ENCODE measurements around the gene BAD. TPM values are rescaled to one million over a fixed set of nuclear protein-coding genes. Genes with fewer than 3 reads are reported as not detected.

The BAD gene
- total RNA-seq, 1 experiment from 2014 or later = 48.4 TPM

DNA sequence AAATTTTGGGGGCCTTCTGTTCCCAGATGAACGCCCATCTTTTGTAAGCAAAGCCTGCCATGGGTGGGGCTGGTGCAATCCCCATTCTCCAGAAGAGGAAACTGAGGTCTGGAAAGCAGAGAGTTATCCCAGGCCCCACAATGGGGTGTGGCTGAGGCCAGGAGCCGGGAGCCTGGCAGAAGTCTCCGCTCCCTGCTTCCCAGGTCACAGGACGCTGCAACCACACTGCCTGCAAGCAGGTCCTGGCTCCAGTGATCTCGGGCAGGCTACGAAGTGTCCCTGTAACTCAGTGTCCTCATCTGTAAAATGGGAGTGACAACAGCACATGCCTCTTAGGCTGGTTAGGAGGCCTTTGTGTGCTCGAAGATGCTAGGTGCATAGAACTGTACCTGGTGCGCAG lies 31.4 kb downstream of the BAD start:
- ChIA-PET CTCF (interaction anchor here (1.7 kb wide), 1 partner anchor 49 kb away, joined by 11 read pairs; no protein-coding TSS in a partner anchor), POLR2A (ENCODE audit: low non-redundant PET) (no interaction called here)
- intact Hi-C loops (cut with micrococcal nuclease; ENCODE audit: unreplicated experiment) = no loop called here
- Histone ChIP-seq H3K4me3 (ENCODE audit: low read depth, low read length, poor library complexity, severe bottlenecking) (peak overlapping the region; percentile 79), H3K27ac (ENCODE audit: low read depth, low read length, poor library complexity, severe bottlenecking) (no peak overlapping the region), H3K9me3 (ENCODE audit: low read depth, low read length, poor library complexity, severe bottlenecking) (no peaks in the 10 kb centered on the region), H3K27me3 (replicated peaks; ENCODE audit: insufficient read depth, low read depth, low read length, poor library complexity) (no peaks in the 10 kb centered on the region), H3K4me1 (ENCODE audit: insufficient read depth, low read length, poor library complexity, severe bottlenecking) (peaks cover 20% of the 10 kb centered on the region), H3K36me3 (ENCODE audit: insufficient read depth, low read length, poor library complexity, severe bottlenecking) (peaks cover 28% of the 10 kb centered on the region)
- BruUV-seq (replicated peaks) = no TSS peak
- DNase-seq (ENCODE audit: low spot score) = no peak
- TF ChIP-seq, protein P1, sequence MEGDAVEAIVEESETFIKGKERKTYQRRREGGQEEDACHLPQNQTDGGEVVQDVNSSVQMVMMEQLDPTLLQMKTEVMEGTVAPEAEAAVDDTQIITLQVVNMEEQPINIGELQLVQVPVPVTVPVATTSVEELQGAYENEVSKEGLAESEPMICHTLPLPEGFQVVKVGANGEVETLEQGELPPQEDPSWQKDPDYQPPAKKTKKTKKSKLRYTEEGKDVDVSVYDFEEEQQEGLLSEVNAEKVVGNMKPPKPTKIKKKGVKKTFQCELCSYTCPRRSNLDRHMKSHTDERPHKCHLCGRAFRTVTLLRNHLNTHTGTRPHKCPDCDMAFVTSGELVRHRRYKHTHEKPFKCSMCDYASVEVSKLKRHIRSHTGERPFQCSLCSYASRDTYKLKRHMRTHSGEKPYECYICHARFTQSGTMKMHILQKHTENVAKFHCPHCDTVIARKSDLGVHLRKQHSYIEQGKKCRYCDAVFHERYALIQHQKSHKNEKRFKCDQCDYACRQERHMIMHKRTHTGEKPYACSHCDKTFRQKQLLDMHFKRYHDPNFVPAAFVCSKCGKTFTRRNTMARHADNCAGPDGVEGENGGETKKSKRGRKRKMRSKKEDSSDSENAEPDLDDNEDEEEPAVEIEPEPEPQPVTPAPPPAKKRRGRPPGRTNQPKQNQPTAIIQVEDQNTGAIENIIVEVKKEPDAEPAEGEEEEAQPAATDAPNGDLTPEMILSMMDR (conservative IDR thresholded peaks at IDR 0.05; ENCODE audit: low read depth, low read length) = no peak
- TF ChIP-seq EZH2 (IDR thresholded peaks at IDR 0.05; ENCODE audit: borderline replicate concordance, low read depth, low read length, poor library complexity, severe bottlenecking) = no peak

DNA sequence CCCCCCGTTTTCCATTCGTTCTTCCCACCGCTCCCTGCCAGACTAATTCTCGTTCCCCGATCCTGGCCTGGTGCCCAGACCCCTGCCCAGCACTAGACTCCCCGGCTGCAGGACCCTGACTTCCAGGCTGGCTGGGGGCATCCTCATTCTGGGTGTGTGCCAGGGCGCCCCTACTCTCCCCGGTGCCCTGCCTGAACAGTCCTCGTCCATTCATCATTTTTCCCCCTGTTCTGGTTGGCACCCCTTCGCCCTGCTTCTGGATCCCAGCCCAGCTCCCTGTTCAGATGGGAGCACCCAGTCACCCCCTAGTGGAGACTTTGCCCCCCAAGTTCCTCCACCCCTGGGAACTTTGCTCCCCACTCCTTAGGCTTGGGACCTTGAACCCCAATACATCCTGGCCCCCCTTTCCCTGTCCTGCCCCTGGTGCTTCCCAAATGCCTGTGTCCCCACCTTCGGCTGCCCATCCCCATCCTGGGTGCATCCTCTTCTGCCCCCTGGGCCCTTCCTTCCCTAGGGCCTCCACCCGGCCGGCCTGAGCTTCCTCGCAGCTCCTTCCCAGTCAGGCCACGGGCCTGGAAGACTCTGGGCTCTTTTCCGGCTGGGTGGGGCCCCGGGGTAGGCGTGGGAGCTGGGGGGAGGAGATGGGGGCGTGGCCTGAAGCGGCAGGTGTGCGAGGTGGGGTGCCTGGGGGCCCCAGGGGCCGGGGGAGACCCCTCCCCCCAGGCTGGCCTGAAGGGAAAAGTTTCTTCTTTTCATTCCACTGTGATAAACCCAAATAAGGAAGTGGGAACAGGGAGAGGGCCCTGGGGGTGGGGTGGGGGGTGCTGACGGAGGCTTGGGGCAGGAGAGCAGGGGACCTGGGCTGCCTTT lies 32.2 kb downstream of the BAD start:
- intact Hi-C loops (cut with micrococcal nuclease; ENCODE audit: unreplicated experiment) = no loop called here
- POLR2A ChIA-PET (ENCODE audit: low non-redundant PET) = no interaction called here

DNA sequence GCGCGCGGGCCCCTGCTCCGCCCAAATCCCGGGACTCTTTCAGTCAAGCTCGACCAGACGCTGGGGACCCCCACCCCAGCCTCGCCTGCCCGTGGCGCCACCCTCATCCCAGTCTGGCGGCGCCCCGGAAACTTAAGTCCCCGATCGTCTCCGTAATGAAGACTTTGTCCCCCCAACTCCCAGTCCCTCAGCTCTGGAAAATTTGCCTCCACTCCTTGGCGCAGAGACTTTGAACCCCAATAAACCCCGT lies 32.8 kb downstream of the BAD start:
- ChIA-PET CTCF (interaction anchor here (0.6 to 1.7 kb wide), 9 partner anchors 10 to 70 kb away, joined by 3 to 11 read pairs (median 4); partner anchors contain the start of genes PRDX5 and TRMT112), POLR2A (ENCODE audit: low non-redundant PET) (no interaction called here)
- TF ChIP-seq, protein P1 (conservative IDR thresholded peaks at IDR 0.05; ENCODE audit: low read depth, low read length) = no peak
- no peak for TF ChIP-seq EZH2 (IDR thresholded peaks at IDR 0.05; ENCODE audit: borderline replicate concordance, low read depth, low read length, poor library complexity, severe bottlenecking)
- Histone ChIP-seq H3K36me3 (ENCODE audit: insufficient read depth, low read length, poor library complexity, severe bottlenecking) (peaks cover 25% of the 10 kb centered on the region), H3K4me3 (ENCODE audit: low read depth, low read length, poor library complexity, severe bottlenecking) (peak overlapping the region; percentile 79), H3K9me3 (ENCODE audit: low read depth, low read length, poor library complexity, severe bottlenecking) (no peaks in the 10 kb centered on the region), H3K4me1 (ENCODE audit: insufficient read depth, low read length, poor library complexity, severe bottlenecking) (peaks cover 27% of the 10 kb centered on the region), H3K27me3 (replicated peaks; ENCODE audit: insufficient read depth, low read depth, low read length, poor library complexity) (no peaks in the 10 kb centered on the region), H3K27ac (ENCODE audit: low read depth, low read length, poor library complexity, severe bottlenecking) (peak overlapping the region; percentile 68)
- intact Hi-C loops (cut with micrococcal nuclease; ENCODE audit: unreplicated experiment) = no loop called here
- no peak for DNase-seq (ENCODE audit: low spot score)
- no TSS peak for BruUV-seq (replicated peaks)

More for the DNA sequence above, 32.2 kb downstream of the BAD start:
- DNase-seq (ENCODE audit: low spot score) = peak; percentile 55
- H3K36me3 ChIP-seq (ENCODE audit: insufficient read depth, low read length, poor library complexity, severe bottlenecking) = peaks cover 27% of the 10 kb centered on the region
- H3K4me1 ChIP-seq (ENCODE audit: insufficient read depth, low read length, poor library complexity, severe bottlenecking) = peaks cover 27% of the 10 kb centered on the region
- CTCF ChIA-PET = interaction anchor here (0.6 to 1.7 kb wide), 14 partner anchors 9 to 79 kb away, joined by 3 to 11 read pairs (median 5); partner anchors contain the start of genes PRDX5 and TRMT112
- BruUV-seq (replicated peaks) = TSS peak; percentile 30
- H3K4me3 ChIP-seq (ENCODE audit: low read depth, low read length, poor library complexity, severe bottlenecking) = peak overlapping the region; percentile 79
- no peaks in the 10 kb centered on the region for H3K27me3 ChIP-seq (replicated peaks; ENCODE audit: insufficient read depth, low read depth, low read length, poor library complexity)
- H3K9me3 ChIP-seq (ENCODE audit: low read depth, low read length, poor library complexity, severe bottlenecking) = no peaks in the 10 kb centered on the region
- H3K27ac ChIP-seq (ENCODE audit: low read depth, low read length, poor library complexity, severe bottlenecking) = peak overlapping the region; percentile 68
- no peak for TF ChIP-seq EZH2 (IDR thresholded peaks at IDR 0.05; ENCODE audit: borderline replicate concordance, low read depth, low read length, poor library complexity, severe bottlenecking)
- TF ChIP-seq, protein P1 (conservative IDR thresholded peaks at IDR 0.05; ENCODE audit: low read depth, low read length) = peak; percentile 64
